ENCODE measurements around the gene RAB1A. TPM values are rescaled to one million over a fixed set of nuclear protein-coding genes. Genes with fewer than 3 reads are reported as not detected.

Gene RAB1A
- total and polyA plus RNA-seq, 5 donors from 2014 or later: 50.4 to 79.3 (median 60.1) TPM

GRCh38 chr2:65046633-65047407, 83.1 kb downstream of the RAB1A start:
- Mint-ChIP-seq H3K27ac (no peak overlapping the region), H3K4me1 (peaks cover 0 to 9% (median 6%) of the 10 kb centered on the region in 4 donors), H3K27me3 (no peaks in the 10 kb centered on the region), H3K4me3 (no peak overlapping the region), H3K9me3 (peaks cover 0 to 16% (median 9%) of the 10 kb centered on the region in 7 donors), H3K36me3 (peaks cover 40% of the 10 kb centered on the region)
- DNase-seq (no peak), ATAC-seq (ENCODE audit: low read depth in 2 of 2) (no peak)
- Histone ChIP-seq H3K9me3 (ENCODE audit: control insufficient read depth in 2 of 2, low read length in 2 of 2) (peaks cover 7 to 11% of the 10 kb centered on the region in 2 experiments), H3K4me1 (ENCODE audit: control insufficient read depth, insufficient read depth, low read length, poor library complexity, severe bottlenecking) (no peaks in the 10 kb centered on the region), H3K36me3 (ENCODE audit: control insufficient read depth, insufficient read depth, low read length) (peaks cover 22% of the 10 kb centered on the region), H3K27me3 (ENCODE audit: control insufficient read depth, insufficient read depth, low read length) (no peaks in the 10 kb centered on the region), H3K4me3 (ENCODE audit: low read depth, low read length) (no peak overlapping the region), H3K27ac (ENCODE audit: insufficient read depth, low read length, poor library complexity, severe bottlenecking) (no peak overlapping the region)

- Mint-ChIP-seq H3K9me3 (peaks cover 0 to 16% (median 9%) of the 10 kb centered on the region in 7 donors), H3K4me3 (no peak overlapping the region), H3K27ac (no peak overlapping the region), H3K4me1 (peaks cover 3 to 8% (median 5%) of the 10 kb centered on the region in 4 donors), H3K36me3 (peaks cover 33% of the 10 kb centered on the region), H3K27me3 (no peaks in the 10 kb centered on the region)
- Histone ChIP-seq H3K4me1 (ENCODE audit: control insufficient read depth, insufficient read depth, low read length, poor library complexity, severe bottlenecking) (no peaks in the 10 kb centered on the region), H3K36me3 (ENCODE audit: control insufficient read depth, insufficient read depth, low read length) (peaks cover 22% of the 10 kb centered on the region), H3K27ac (ENCODE audit: insufficient read depth, low read length, poor library complexity, severe bottlenecking) (no peak overlapping the region), H3K4me3 (ENCODE audit: low read depth, low read length) (no peak overlapping the region), H3K9me3 (ENCODE audit: control insufficient read depth in 2 of 2, low read length in 2 of 2) (peaks cover 7 to 11% of the 10 kb centered on the region in 2 experiments), H3K27me3 (ENCODE audit: control insufficient read depth, insufficient read depth, low read length) (no peaks in the 10 kb centered on the region)
- DNase-seq (no peak), ATAC-seq (ENCODE audit: low read depth in 2 of 2) (no peak)
Observed at GRCh38 chr2:65045651-65046050, 84.3 kb downstream of the RAB1A start.

- DNase-seq (no peak), ATAC-seq (ENCODE audit: low read depth in 2 of 2) (no peak)
- peaks cover 6% of the 10 kb centered on the region for H3K4me1 ChIP-seq (ENCODE audit: control insufficient read depth, insufficient read depth, low read length, poor library complexity, severe bottlenecking)
- H3K9me3 ChIP-seq (ENCODE audit: control insufficient read depth in 2 of 2, low read length in 2 of 2): peaks cover 7 to 11% of the 10 kb centered on the region in 2 experiments
- H3K4me1 Mint-ChIP-seq: peaks cover 8 to 18% (median 11%) of the 10 kb centered on the region in 4 donors
- no peak overlapping the region for H3K27ac ChIP-seq (ENCODE audit: insufficient read depth, low read length, poor library complexity, severe bottlenecking)
- no peaks in the 10 kb centered on the region for H3K27me3 Mint-ChIP-seq
- H3K9me3 Mint-ChIP-seq: peaks cover 0 to 16% (median 9%) of the 10 kb centered on the region in 7 donors
- H3K27me3 ChIP-seq (ENCODE audit: control insufficient read depth, insufficient read depth, low read length): no peaks in the 10 kb centered on the region
- no peak overlapping the region for H3K4me3 ChIP-seq (ENCODE audit: low read depth, low read length)
- H3K36me3 Mint-ChIP-seq: peaks cover 36% of the 10 kb centered on the region
- H3K36me3 ChIP-seq (ENCODE audit: control insufficient read depth, insufficient read depth, low read length): peaks cover 22% of the 10 kb centered on the region
- H3K4me3 Mint-ChIP-seq: no peak overlapping the region
- H3K27ac Mint-ChIP-seq: no peak overlapping the region
Observed at GRCh38 chr2:65044097-65044735, 85.7 kb downstream of the RAB1A start.

GRCh38 chr2:65043001-65043400, 86.9 kb downstream of the RAB1A start:
- H3K4me3 Mint-ChIP-seq: no peak overlapping the region
- Histone ChIP-seq H3K4me3 (ENCODE audit: low read depth, low read length) (no peak overlapping the region), H3K27me3 (ENCODE audit: control insufficient read depth, insufficient read depth, low read length) (no peaks in the 10 kb centered on the region), H3K4me1 (ENCODE audit: control insufficient read depth, insufficient read depth, low read length, poor library complexity, severe bottlenecking) (peaks cover 6% of the 10 kb centered on the region), H3K36me3 (ENCODE audit: control insufficient read depth, insufficient read depth, low read length) (peaks cover 22% of the 10 kb centered on the region), H3K9me3 (ENCODE audit: control insufficient read depth in 2 of 2, low read length in 2 of 2) (peaks cover 7 to 11% of the 10 kb centered on the region in 2 experiments), H3K27ac (ENCODE audit: insufficient read depth, low read length, poor library complexity, severe bottlenecking) (no peak overlapping the region)
- peaks cover 0 to 16% (median 9%) of the 10 kb centered on the region in 7 donors for H3K9me3 Mint-ChIP-seq
- peaks cover 5 to 13% (median 11%) of the 10 kb centered on the region in 4 donors for H3K4me1 Mint-ChIP-seq
- H3K27me3 Mint-ChIP-seq: no peaks in the 10 kb centered on the region
- peaks cover 34% of the 10 kb centered on the region for H3K36me3 Mint-ChIP-seq
- DNase-seq: no peak
- ATAC-seq (ENCODE audit: low read depth in 2 of 2): no peak
- no peak overlapping the region for H3K27ac Mint-ChIP-seq

- Histone ChIP-seq H3K4me1 (ENCODE audit: control insufficient read depth, insufficient read depth, low read length, poor library complexity, severe bottlenecking) (peaks cover 6% of the 10 kb centered on the region), H3K9me3 (ENCODE audit: control insufficient read depth in 2 of 2, low read length in 2 of 2) (peaks cover 7 to 11% of the 10 kb centered on the region in 2 experiments), H3K36me3 (ENCODE audit: control insufficient read depth, insufficient read depth, low read length) (peaks cover 22% of the 10 kb centered on the region), H3K4me3 (ENCODE audit: low read depth, low read length) (no peak overlapping the region), H3K27me3 (ENCODE audit: control insufficient read depth, insufficient read depth, low read length) (no peaks in the 10 kb centered on the region), H3K27ac (ENCODE audit: insufficient read depth, low read length, poor library complexity, severe bottlenecking) (no peak overlapping the region)
- H3K4me3 Mint-ChIP-seq: peak overlapping the region in 1 of 4 donors; percentile 33
- H3K36me3 Mint-ChIP-seq: peaks cover 32% of the 10 kb centered on the region
- DNase-seq (peak; percentile 67 to 85 (median 73)), ATAC-seq (ENCODE audit: low read depth in 2 of 2) (peak; percentile 90 to 92)
- peaks cover 5 to 13% (median 11%) of the 10 kb centered on the region in 4 donors for H3K4me1 Mint-ChIP-seq
- peak overlapping the region in 1 of 3 donors; percentile 49 for H3K27ac Mint-ChIP-seq
- no peaks in the 10 kb centered on the region for H3K27me3 Mint-ChIP-seq
- H3K9me3 Mint-ChIP-seq: peaks cover 0 to 16% (median 9%) of the 10 kb centered on the region in 7 donors
Observed at GRCh38 chr2:65040400-65041261, 89.3 kb downstream of the RAB1A start.

GRCh38 chr2:65039640-65040039, 90.3 kb downstream of the RAB1A start:
- H3K27me3 Mint-ChIP-seq: no peaks in the 10 kb centered on the region
- ATAC-seq (ENCODE audit: low read depth in 2 of 2): no peak

GRCh38 chr2:65037178-65037577, 92.7 kb downstream of the RAB1A start:
- H3K9me3 Mint-ChIP-seq: peaks cover 0 to 2% (median 0%) of the 10 kb centered on the region in 7 donors
- Histone ChIP-seq H3K4me3 (ENCODE audit: low read depth, low read length) (no peak overlapping the region), H3K9me3 (ENCODE audit: control insufficient read depth in 2 of 2, low read length in 2 of 2) (no peaks in the 10 kb centered on the region), H3K27me3 (ENCODE audit: control insufficient read depth, insufficient read depth, low read length) (no peaks in the 10 kb centered on the region), H3K36me3 (ENCODE audit: control insufficient read depth, insufficient read depth, low read length) (no peaks in the 10 kb centered on the region), H3K4me1 (ENCODE audit: control insufficient read depth, insufficient read depth, low read length, poor library complexity, severe bottlenecking) (peaks cover 18% of the 10 kb centered on the region), H3K27ac (ENCODE audit: insufficient read depth, low read length, poor library complexity, severe bottlenecking) (no peak overlapping the region)
- ATAC-seq (ENCODE audit: low read depth in 2 of 2): no peak
- H3K4me3 Mint-ChIP-seq: no peak overlapping the region
- H3K4me1 Mint-ChIP-seq: peaks cover 10 to 18% (median 13%) of the 10 kb centered on the region in 4 donors
- peaks cover 21% of the 10 kb centered on the region for H3K36me3 Mint-ChIP-seq
- no peak overlapping the region for H3K27ac Mint-ChIP-seq
- DNase-seq: no peak
- no peaks in the 10 kb centered on the region for H3K27me3 Mint-ChIP-seq

More at GRCh38 chr2:65039640-65040039, 90.3 kb downstream of the RAB1A start:
- Histone ChIP-seq H3K4me3 (ENCODE audit: low read depth, low read length) (no peak overlapping the region), H3K9me3 (ENCODE audit: control insufficient read depth in 2 of 2, low read length in 2 of 2) (peaks cover 7 to 11% of the 10 kb centered on the region in 2 experiments), H3K27ac (ENCODE audit: insufficient read depth, low read length, poor library complexity, severe bottlenecking) (no peak overlapping the region), H3K36me3 (ENCODE audit: control insufficient read depth, insufficient read depth, low read length) (peaks cover 13% of the 10 kb centered on the region), H3K27me3 (ENCODE audit: control insufficient read depth, insufficient read depth, low read length) (no peaks in the 10 kb centered on the region), H3K4me1 (ENCODE audit: control insufficient read depth, insufficient read depth, low read length, poor library complexity, severe bottlenecking) (peaks cover 6% of the 10 kb centered on the region)
- peaks cover 0 to 8% (median 6%) of the 10 kb centered on the region in 7 donors for H3K9me3 Mint-ChIP-seq
- H3K27ac Mint-ChIP-seq: no peak overlapping the region
- peaks cover 23% of the 10 kb centered on the region for H3K36me3 Mint-ChIP-seq
- peaks cover 5 to 13% (median 11%) of the 10 kb centered on the region in 4 donors for H3K4me1 Mint-ChIP-seq
- peak overlapping the region in 1 of 4 donors; percentile 49 for H3K4me3 Mint-ChIP-seq
- DNase-seq: no peak

Measured in CD4-positive, CD25-positive, alpha-beta regulatory T cell (primary cell).